ENCODE results near the gene CLCN5.

The CLCN5 gene

GRCh38 chrX:49978176-49978575 is 55.8 kb downstream of the CLCN5 start:
- TF ChIP-seq POLR2A (IDR thresholded peaks at IDR 0.05; ENCODE audit: low read depth, low read length) = no peak
- no peak for TF ChIP-seq POLR2AphosphoS5 (IDR thresholded peaks at IDR 0.05; ENCODE audit: low read depth, low read length)
- FAIRE-seq (no peak), DNase-seq (ENCODE audit: insufficient read length) (no peak)

- no peak for TF ChIP-seq POLR2AphosphoS5 (IDR thresholded peaks at IDR 0.05; ENCODE audit: low read depth, low read length)
- no peak for TF ChIP-seq TAF1 (IDR thresholded peaks at IDR 0.05; ENCODE audit: borderline replicate concordance, low read depth, low read length)
- no peak for TF ChIP-seq POLR2A (IDR thresholded peaks at IDR 0.05; ENCODE audit: low read depth, low read length)
- DNase-seq (ENCODE audit: insufficient read length) = no peak
- FAIRE-seq = no peak
These were observed 63.7 kb downstream of the CLCN5 start for GRCh38 chrX:49986058-49986457.

GRCh38 chrX:49987651-49988050 is 65.3 kb downstream of the CLCN5 start:
- FAIRE-seq (no peak), DNase-seq (ENCODE audit: insufficient read length) (no peak)
- no peak for TF ChIP-seq TAF1 (IDR thresholded peaks at IDR 0.05; ENCODE audit: borderline replicate concordance, low read depth, low read length)
- TF ChIP-seq POLR2AphosphoS5 (IDR thresholded peaks at IDR 0.05; ENCODE audit: low read depth, low read length) = no peak

- FAIRE-seq (no peak), DNase-seq (ENCODE audit: insufficient read length) (no peak)
- no peak for TF ChIP-seq POLR2A (IDR thresholded peaks at IDR 0.05; ENCODE audit: low read depth, low read length)
- TF ChIP-seq TAF1 (IDR thresholded peaks at IDR 0.05; ENCODE audit: borderline replicate concordance, low read depth, low read length) = no peak
- no peak for TF ChIP-seq POLR2AphosphoS5 (IDR thresholded peaks at IDR 0.05; ENCODE audit: low read depth, low read length)
These were observed 65.7 kb downstream of the CLCN5 start for GRCh38 chrX:49988143-49988542.

- FAIRE-seq (no peak), DNase-seq (ENCODE audit: insufficient read length) (no peak)
- TF ChIP-seq POLR2A (IDR thresholded peaks at IDR 0.05; ENCODE audit: low read depth, low read length) = no peak
- TF ChIP-seq TAF1 (IDR thresholded peaks at IDR 0.05; ENCODE audit: borderline replicate concordance, low read depth, low read length) = no peak
- TF ChIP-seq POLR2AphosphoS5 (IDR thresholded peaks at IDR 0.05; ENCODE audit: low read depth, low read length) = no peak
These were observed 69.4 kb downstream of the CLCN5 start for GRCh38 chrX:49991758-49992157.

GRCh38 chrX:49992853-49993252 is 70.5 kb downstream of the CLCN5 start:
- TF ChIP-seq TAF1 (IDR thresholded peaks at IDR 0.05; ENCODE audit: borderline replicate concordance, low read depth, low read length) = no peak
- TF ChIP-seq POLR2A (IDR thresholded peaks at IDR 0.05; ENCODE audit: low read depth, low read length) = no peak
- TF ChIP-seq POLR2AphosphoS5 (IDR thresholded peaks at IDR 0.05; ENCODE audit: low read depth, low read length) = no peak
- FAIRE-seq = no peak
- no peak for DNase-seq (ENCODE audit: insufficient read length)

- DNase-seq (ENCODE audit: insufficient read length) (no peak), FAIRE-seq (no peak)
- TF ChIP-seq POLR2A (IDR thresholded peaks at IDR 0.05; ENCODE audit: low read depth, low read length) (no peak), TAF1 (IDR thresholded peaks at IDR 0.05; ENCODE audit: borderline replicate concordance, low read depth, low read length) (no peak), POLR2AphosphoS5 (IDR thresholded peaks at IDR 0.05; ENCODE audit: low read depth, low read length) (no peak)
These were observed 71.3 kb downstream of the CLCN5 start for GRCh38 chrX:49993661-49994060.

- no peak for FAIRE-seq
- DNase-seq (ENCODE audit: insufficient read length) = no peak
- TF ChIP-seq POLR2AphosphoS5 (IDR thresholded peaks at IDR 0.05; ENCODE audit: low read depth, low read length) = no peak
- no peak for TF ChIP-seq POLR2A (IDR thresholded peaks at IDR 0.05; ENCODE audit: low read depth, low read length)
- TF ChIP-seq TAF1 (IDR thresholded peaks at IDR 0.05; ENCODE audit: borderline replicate concordance, low read depth, low read length) = no peak
These were observed 72.8 kb downstream of the CLCN5 start for GRCh38 chrX:49995107-49995731.

- TF ChIP-seq POLR2A (IDR thresholded peaks at IDR 0.05; ENCODE audit: low read depth, low read length) (no peak), POLR2AphosphoS5 (IDR thresholded peaks at IDR 0.05; ENCODE audit: low read depth, low read length) (no peak), TAF1 (IDR thresholded peaks at IDR 0.05; ENCODE audit: borderline replicate concordance, low read depth, low read length) (no peak)
- FAIRE-seq = no peak
- no peak for DNase-seq (ENCODE audit: insufficient read length)
These were observed 73.5 kb downstream of the CLCN5 start for GRCh38 chrX:49995795-49996455.

- no peak for DNase-seq (ENCODE audit: insufficient read length)
- no peak for FAIRE-seq
- TF ChIP-seq POLR2AphosphoS5 (IDR thresholded peaks at IDR 0.05; ENCODE audit: low read depth, low read length) = no peak
- no peak for TF ChIP-seq POLR2A (IDR thresholded peaks at IDR 0.05; ENCODE audit: low read depth, low read length)
- no peak for TF ChIP-seq TAF1 (IDR thresholded peaks at IDR 0.05; ENCODE audit: borderline replicate concordance, low read depth, low read length)
These were observed 74.1 kb downstream of the CLCN5 start for GRCh38 chrX:49996474-49996873.

- TF ChIP-seq POLR2AphosphoS5 (IDR thresholded peaks at IDR 0.05; ENCODE audit: low read depth, low read length) (no peak), TAF1 (IDR thresholded peaks at IDR 0.05; ENCODE audit: borderline replicate concordance, low read depth, low read length) (no peak), POLR2A (IDR thresholded peaks at IDR 0.05; ENCODE audit: low read depth, low read length) (no peak)
- DNase-seq (ENCODE audit: insufficient read length) (no peak), FAIRE-seq (no peak)
These were observed 76.7 kb downstream of the CLCN5 start for GRCh38 chrX:49999087-49999486.

GRCh38 chrX:50000937-50001542 is 78.6 kb downstream of the CLCN5 start:
- DNase-seq (ENCODE audit: insufficient read length) (no peak), FAIRE-seq (no peak)
- no peak for TF ChIP-seq POLR2AphosphoS5 (IDR thresholded peaks at IDR 0.05; ENCODE audit: low read depth, low read length)
- TF ChIP-seq TAF1 (IDR thresholded peaks at IDR 0.05; ENCODE audit: borderline replicate concordance, low read depth, low read length) = no peak
